Tracheal epithelial cell (primary cell): Measurements from ENCODE around the gene ARMC10. TPM values are rescaled to one million over a fixed set of nuclear protein-coding genes. Genes with fewer than 3 reads are reported as not detected.

Experiments
- total RNA-seq: library from RNA; depleted of rRNA; stranded (reverse); fragments of >200 nt; gene quantifications from 2 replicates; pipeline ENCODE4 v1.2.1, GENCODE V29; 2014

ARMC10 gene
- 59.3 and 66.7 TPM in 2 replicates for total RNA-seq

DNA sequence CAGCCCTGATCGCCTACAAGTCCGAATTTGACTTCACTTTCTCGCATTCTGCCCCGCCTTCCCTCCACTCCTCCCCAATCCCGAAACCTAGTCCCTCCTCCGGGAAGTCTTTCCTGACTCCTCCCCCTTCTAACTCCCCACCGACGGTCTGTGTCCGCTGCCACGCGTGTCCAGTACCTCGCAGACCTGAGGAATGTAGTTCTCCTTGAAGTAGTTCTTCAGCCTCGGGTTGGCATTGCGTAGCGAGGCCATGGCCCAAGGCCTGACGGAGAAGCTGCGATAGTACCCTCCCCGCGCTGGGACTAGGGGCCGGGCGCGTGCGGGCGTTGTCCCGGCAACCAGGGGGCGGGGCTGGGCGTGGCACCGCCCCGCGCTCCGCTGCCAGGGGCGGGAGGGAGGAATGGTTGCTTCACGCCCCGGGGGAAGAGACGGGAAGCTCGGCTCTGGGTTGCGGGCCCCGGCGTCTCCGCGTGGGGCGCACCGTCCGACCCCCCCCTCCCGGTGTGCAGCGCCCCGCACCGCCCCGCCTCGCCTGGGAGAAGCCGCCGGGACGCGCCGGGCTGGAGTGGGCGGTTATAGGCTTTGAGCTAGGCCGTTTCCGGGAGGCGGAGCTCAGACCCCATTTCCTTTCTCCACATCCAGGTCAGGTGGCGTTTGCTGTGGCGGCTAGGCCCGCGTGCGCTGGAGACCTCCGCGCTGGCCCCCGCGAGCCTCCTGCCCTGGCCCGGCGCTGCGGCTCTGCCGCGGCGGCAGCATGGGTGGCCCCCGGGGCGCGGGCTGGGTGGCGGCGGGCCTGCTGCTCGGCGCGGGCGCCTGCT, at the start of gene ARMC10, which contains the start of gene FBXL13:
TSS of gene ARMC10 (plus strand) at position 622 of the 818 bp plus-strand sequence. CDS start at position 755, 133 bp downstream.
TSS of gene FBXL13 (minus strand) at position 278 of the 818 bp plus-strand sequence.

Other genes with a start within 250 kb of the ARMC10 start
- 0.72 and 1.9 TPM in 2 replicates for gene LRRC17, start 162.1 kb upstream of the ARMC10 start, total RNA-seq
- gene FBXL13, start 344 bp upstream of the ARMC10 start, total RNA-seq = 0.21 and 0.72 TPM in 2 replicates
- gene NAPEPLD, start 74.0 kb downstream of the ARMC10 start, total RNA-seq = 4.0 and 5.8 TPM in 2 replicates
- gene PMPCB, start 222.3 kb downstream of the ARMC10 start, total RNA-seq = 42.9 and 48.8 TPM in 2 replicates